Progenitor cell of endocrine pancreas (in vitro differentiated cells): ENCODE data around the gene LALBA. TPM values are rescaled to one million over a fixed set of nuclear protein-coding genes. Genes with fewer than 3 reads are reported as not detected.

Source experiments
- DNase-seq: peaks from one replicate; pipeline ENCODE4 v3.0.0; 2021; ENCODE audit warnings: low spot score; ENCODE audit not compliant: unreplicated experiment
- H3K27ac Mint-ChIP-seq: 2 replicates; pipeline ENCODE4 v1.8.0; 2021; ENCODE audit warnings: mild to moderate bottlenecking, moderate library complexity, mixed read lengths
- H3K27me3 Mint-ChIP-seq: 2 replicates; pipeline ENCODE4 v1.8.0; 2021; ENCODE audit warnings: mixed read lengths
- H3K36me3 Mint-ChIP-seq: 2 replicates; pipeline ENCODE4 v1.8.0; 2022; ENCODE audit warnings: mixed read lengths; ENCODE audit not compliant: insufficient read depth
- H3K4me1 Mint-ChIP-seq: 2 replicates; pipeline ENCODE4 v1.8.0; 2021; ENCODE audit warnings: low read depth, mixed read lengths
- H3K4me3 Mint-ChIP-seq: 2 replicates; pipeline ENCODE4 v1.8.0; 2021; ENCODE audit warnings: low read depth, mild to moderate bottlenecking, moderate library complexity, mixed read lengths
- H3K9me3 Mint-ChIP-seq: 2 replicates; pipeline ENCODE4 v1.8.0; 2021; ENCODE audit warnings: low read depth, mixed read lengths
- CTCF ChIP-seq: fragments of 200-600 bp; sonication (generic); IDR thresholded peaks from one replicate; pipeline ENCODE4 v1.5.0; 2021; ENCODE audit warnings: antibody characterized with exemption, mild to moderate bottlenecking; ENCODE audit not compliant: unreplicated experiment
- total RNA-seq: library from RNA; stranded (reverse); gene quantifications from 2 replicates; pipeline ENCODE4 v1.2.1, GENCODE V29; 2021

Gene LALBA
- total RNA-seq, 1 donor from 2014 or later, result not detected

DNA sequence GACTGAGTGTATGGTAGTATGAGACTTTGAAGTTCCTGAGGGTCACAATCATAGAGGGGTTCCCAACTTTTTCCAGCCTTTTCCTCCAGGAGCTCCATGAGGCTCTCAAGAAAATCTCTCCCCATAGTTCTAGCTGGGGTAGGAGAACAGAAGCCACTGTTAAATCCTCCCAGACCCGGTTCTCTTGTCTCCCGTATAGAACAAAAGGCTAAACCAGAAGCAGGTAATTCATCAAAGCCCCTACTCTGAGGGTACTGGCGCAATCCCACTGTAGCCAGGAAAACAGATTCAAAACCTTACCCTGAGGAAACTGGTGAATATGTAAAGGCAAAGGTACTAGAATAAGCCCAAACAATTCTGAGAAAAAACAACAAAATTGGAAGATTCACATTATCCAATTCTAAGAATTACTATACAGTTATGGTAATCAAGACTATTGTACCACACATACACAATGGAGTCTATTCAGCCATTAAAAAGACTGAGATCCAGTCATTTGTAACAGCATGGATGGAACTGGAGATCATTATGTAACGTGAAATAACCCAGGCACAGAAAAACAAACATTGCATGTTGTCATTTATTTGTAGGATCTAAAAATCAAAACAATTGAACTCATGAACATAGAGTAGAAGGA is 23.9 kb downstream of the LALBA start:
- TF ChIP-seq CTCF, result no peak
- H3K27ac Mint-ChIP-seq, result no peak overlapping the region
- H3K4me3 Mint-ChIP-seq, result no peak overlapping the region
- no peaks in the 10 kb centered on the region for H3K36me3 Mint-ChIP-seq
- no peaks in the 10 kb centered on the region for H3K4me1 Mint-ChIP-seq
- no peak for DNase-seq
- peaks cover 5% of the 10 kb centered on the region for H3K9me3 Mint-ChIP-seq
- peaks cover 6% of the 10 kb centered on the region for H3K27me3 Mint-ChIP-seq

GRCh38 chr12:48542300-48542928 is 27.4 kb downstream of the LALBA start:
- H3K4me1 Mint-ChIP-seq, result no peaks in the 10 kb centered on the region
- no peaks in the 10 kb centered on the region for H3K36me3 Mint-ChIP-seq
- H3K27me3 Mint-ChIP-seq, result peaks cover 6% of the 10 kb centered on the region
- peak; percentile 58 for TF ChIP-seq CTCF
- DNase-seq, result no peak
- no peaks in the 10 kb centered on the region for H3K9me3 Mint-ChIP-seq
- no peak overlapping the region for H3K27ac Mint-ChIP-seq
- no peak overlapping the region for H3K4me3 Mint-ChIP-seq

DNA sequence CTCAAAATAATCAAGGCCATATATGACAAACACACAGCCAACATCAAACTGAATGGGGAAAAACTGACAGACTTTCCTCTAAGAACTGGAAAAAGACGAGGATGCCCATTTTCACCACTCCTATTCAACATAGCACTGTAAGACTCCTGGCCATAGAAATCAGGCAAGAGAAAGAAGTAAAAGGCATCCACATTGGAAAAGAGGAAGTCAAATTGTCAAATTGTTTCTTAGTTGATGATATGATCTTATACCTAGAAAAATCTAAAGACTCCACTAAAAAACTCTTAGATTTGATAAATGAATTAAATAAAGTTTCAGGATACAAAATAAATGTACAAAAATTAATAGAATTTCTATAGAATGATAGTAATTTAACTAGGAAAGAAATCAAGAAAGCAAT is 33.2 kb downstream of the LALBA start:
- no peak overlapping the region for H3K4me3 Mint-ChIP-seq
- H3K9me3 Mint-ChIP-seq, result peaks cover 10% of the 10 kb centered on the region
- no peaks in the 10 kb centered on the region for H3K36me3 Mint-ChIP-seq
- no peak for TF ChIP-seq CTCF
- H3K27ac Mint-ChIP-seq, result no peak overlapping the region
- H3K27me3 Mint-ChIP-seq, result no peaks in the 10 kb centered on the region
- DNase-seq, result no peak
- H3K4me1 Mint-ChIP-seq, result no peaks in the 10 kb centered on the region

- TF ChIP-seq CTCF, result no peak
- Mint-ChIP-seq H3K36me3 (no peaks in the 10 kb centered on the region), H3K4me1 (no peaks in the 10 kb centered on the region), H3K27ac (no peak overlapping the region), H3K9me3 (peaks cover 10% of the 10 kb centered on the region), H3K4me3 (no peak overlapping the region), H3K27me3 (no peaks in the 10 kb centered on the region)
- no peak for DNase-seq
Measured at GRCh38 chr12:48532601-48533000, 37.2 kb downstream of the LALBA start.

DNA sequence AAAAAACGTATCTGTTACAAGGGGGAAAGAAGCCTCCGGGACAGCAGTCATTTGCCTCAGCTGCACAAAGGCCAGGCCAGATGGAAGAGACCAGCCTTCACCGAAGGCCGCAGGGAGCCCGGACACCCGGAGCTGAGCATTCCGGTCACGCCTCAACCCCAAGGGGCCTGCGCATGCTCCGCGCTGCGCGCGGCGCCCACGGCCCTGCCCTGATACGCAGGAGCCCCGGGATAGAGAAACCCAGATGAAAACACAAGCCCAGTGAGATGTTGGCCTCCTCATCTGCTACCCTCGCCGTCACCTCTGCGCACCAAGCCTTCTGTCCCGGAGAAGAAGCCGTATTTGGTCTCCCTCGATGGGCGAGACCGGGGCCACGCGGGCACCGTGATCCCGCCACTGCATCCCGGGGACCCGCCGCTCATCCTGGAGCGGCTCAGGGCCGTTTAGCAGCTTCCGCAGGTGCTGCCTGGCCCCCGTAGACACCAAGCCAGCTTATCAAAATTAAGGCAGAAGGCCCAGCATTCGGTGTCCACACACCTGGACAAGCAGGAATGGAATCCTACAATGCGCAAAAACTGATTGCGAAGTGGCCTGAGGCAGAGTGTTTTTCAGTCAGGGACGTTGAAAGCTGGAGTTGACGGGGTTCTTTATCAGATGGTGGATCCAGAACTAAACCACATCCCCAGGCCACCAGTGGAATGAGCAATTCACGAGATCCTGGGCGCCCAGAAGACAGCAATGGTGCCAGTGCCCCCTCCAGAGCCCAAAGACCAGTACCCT is 41.8 kb downstream of the LALBA start:
- Mint-ChIP-seq H3K4me3 (no peak overlapping the region), H3K27ac (no peak overlapping the region), H3K9me3 (peaks cover 2% of the 10 kb centered on the region), H3K36me3 (no peaks in the 10 kb centered on the region), H3K27me3 (no peaks in the 10 kb centered on the region), H3K4me1 (no peaks in the 10 kb centered on the region)
- no peak for DNase-seq
- no peak for TF ChIP-seq CTCF
